OCI-LY3 (cell line): ENCODE data around the gene MAPKAPK3.

Source experiments
- H2AFZ ChIP-seq: fragments of 200-600, 300-600 bp; shearing (Covaris generic); 2 replicates; pipeline ENCODE4 v1.6.0; 2014; ENCODE audit warnings: antibody characterized with exemption, low read depth, low read length
- H3K27ac ChIP-seq: fragments of 200-600, 300-600 bp; sonication (generic); 2 replicates; pipeline ENCODE4 v1.5.1; 2014; ENCODE audit warnings: mild to moderate bottlenecking, low read length, moderate library complexity, mixed read lengths
- H3K27me3 ChIP-seq: fragments of 200-600, 300-600 bp; sonication (generic); 2 replicates; pipeline ENCODE4 v1.6.1; 2014; ENCODE audit warnings: low read depth, low read length, mixed read lengths
- H3K36me3 ChIP-seq: fragments of 200-600, 300-600 bp; sonication (generic); replicated peaks from 2 replicates; pipeline ENCODE3; 2014; ENCODE audit warnings: low read depth, low read length, mixed read lengths
- H3K4me1 ChIP-seq: fragments of 300-600, 200-600 bp; sonication (generic); 2 replicates; pipeline ENCODE4 v1.6.1; 2014; ENCODE audit warnings: low read length, mixed read lengths
- H3K4me2 ChIP-seq: fragments of 200-600, 300-600 bp; sonication (generic); 2 replicates; pipeline ENCODE4 v1.6.1; 2014; ENCODE audit warnings: low read length, mixed read lengths
- H3K4me3 ChIP-seq: fragments of 300-600, 200-600 bp; sonication (generic); 2 replicates; pipeline ENCODE4 v1.5.1; 2014; ENCODE audit warnings: antibody characterized with exemption, mild to moderate bottlenecking, low read length, moderate library complexity
- H3K79me2 ChIP-seq: fragments of 300-600, 200-600 bp; shearing (Covaris generic); 2 replicates; pipeline ENCODE4 v1.6.1; 2014; ENCODE audit warnings: mild to moderate bottlenecking, low read length, mixed read lengths
- H3K9ac ChIP-seq: fragments of 300-600, 200-600 bp; shearing (Covaris generic); 2 replicates; pipeline ENCODE4 v1.6.0; 2014; ENCODE audit warnings: mild to moderate bottlenecking, low read length, moderate library complexity
- H3K9me3 ChIP-seq: fragments of 200-600, 300-600 bp; shearing (Covaris generic); 2 replicates; pipeline ENCODE4 v1.6.1; 2014; ENCODE audit warnings: low read length, mixed read lengths; ENCODE audit not compliant: insufficient read depth
- H4K20me1 ChIP-seq: fragments of 200-600, 300-600 bp; sonication (generic); 2 replicates; pipeline ENCODE4 v1.6.1; 2016; ENCODE audit warnings: low read length, mixed read lengths; ENCODE audit not compliant: insufficient read depth
- EZH2phosphoT487 ChIP-seq: fragments of 200-600 bp; shearing (Covaris generic); IDR thresholded peaks from 2 replicates; pipeline ENCODE4 v1.6.1; 2018; ENCODE audit warnings: antibody characterized with exemption, mixed run types, low read depth
- TF ChIP-seq, protein P1 (sequence below): fragments of 200-600, 300-600 bp; sonication (generic); IDR thresholded peaks from 2 replicates; pipeline ENCODE4 v1.5.1; 2014; ENCODE audit warnings: antibody characterized with exemption, low read length, low read depth

Gene MAPKAPK3

DNA sequence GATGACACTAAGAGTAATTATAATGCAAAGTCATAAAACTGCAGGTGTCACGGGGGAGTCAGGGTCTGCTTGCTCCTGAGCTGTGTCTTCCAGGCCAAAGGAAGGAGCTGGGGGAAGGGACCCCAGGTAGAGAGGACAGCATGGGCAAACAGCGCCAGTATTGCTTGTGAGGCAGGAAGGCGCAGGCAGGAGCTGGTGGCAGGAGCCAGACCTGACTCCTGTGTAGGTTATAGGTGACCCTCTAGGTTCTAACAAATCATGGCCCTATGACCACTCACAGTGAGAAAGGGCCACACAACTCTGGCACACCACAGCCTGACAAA is 7.2 kb upstream of the MAPKAPK3 start:
- Histone ChIP-seq H3K9ac (no peak overlapping the region), H4K20me1 (no peaks in the 10 kb centered on the region), H3K27ac (no peak overlapping the region), H3K36me3 (no peaks in the 10 kb centered on the region), H3K4me1 (peaks cover 32% of the 10 kb centered on the region), H2AFZ (no peak overlapping the region), H3K79me2 (no peaks in the 10 kb centered on the region), H3K4me2 (no peak overlapping the region), H3K27me3 (peaks cover 19% of the 10 kb centered on the region), H3K9me3 (no peaks in the 10 kb centered on the region), H3K4me3 (no peak overlapping the region)
- TF ChIP-seq, protein P1, sequence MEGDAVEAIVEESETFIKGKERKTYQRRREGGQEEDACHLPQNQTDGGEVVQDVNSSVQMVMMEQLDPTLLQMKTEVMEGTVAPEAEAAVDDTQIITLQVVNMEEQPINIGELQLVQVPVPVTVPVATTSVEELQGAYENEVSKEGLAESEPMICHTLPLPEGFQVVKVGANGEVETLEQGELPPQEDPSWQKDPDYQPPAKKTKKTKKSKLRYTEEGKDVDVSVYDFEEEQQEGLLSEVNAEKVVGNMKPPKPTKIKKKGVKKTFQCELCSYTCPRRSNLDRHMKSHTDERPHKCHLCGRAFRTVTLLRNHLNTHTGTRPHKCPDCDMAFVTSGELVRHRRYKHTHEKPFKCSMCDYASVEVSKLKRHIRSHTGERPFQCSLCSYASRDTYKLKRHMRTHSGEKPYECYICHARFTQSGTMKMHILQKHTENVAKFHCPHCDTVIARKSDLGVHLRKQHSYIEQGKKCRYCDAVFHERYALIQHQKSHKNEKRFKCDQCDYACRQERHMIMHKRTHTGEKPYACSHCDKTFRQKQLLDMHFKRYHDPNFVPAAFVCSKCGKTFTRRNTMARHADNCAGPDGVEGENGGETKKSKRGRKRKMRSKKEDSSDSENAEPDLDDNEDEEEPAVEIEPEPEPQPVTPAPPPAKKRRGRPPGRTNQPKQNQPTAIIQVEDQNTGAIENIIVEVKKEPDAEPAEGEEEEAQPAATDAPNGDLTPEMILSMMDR: no peak
- no peak for TF ChIP-seq EZH2phosphoT487

DNA sequence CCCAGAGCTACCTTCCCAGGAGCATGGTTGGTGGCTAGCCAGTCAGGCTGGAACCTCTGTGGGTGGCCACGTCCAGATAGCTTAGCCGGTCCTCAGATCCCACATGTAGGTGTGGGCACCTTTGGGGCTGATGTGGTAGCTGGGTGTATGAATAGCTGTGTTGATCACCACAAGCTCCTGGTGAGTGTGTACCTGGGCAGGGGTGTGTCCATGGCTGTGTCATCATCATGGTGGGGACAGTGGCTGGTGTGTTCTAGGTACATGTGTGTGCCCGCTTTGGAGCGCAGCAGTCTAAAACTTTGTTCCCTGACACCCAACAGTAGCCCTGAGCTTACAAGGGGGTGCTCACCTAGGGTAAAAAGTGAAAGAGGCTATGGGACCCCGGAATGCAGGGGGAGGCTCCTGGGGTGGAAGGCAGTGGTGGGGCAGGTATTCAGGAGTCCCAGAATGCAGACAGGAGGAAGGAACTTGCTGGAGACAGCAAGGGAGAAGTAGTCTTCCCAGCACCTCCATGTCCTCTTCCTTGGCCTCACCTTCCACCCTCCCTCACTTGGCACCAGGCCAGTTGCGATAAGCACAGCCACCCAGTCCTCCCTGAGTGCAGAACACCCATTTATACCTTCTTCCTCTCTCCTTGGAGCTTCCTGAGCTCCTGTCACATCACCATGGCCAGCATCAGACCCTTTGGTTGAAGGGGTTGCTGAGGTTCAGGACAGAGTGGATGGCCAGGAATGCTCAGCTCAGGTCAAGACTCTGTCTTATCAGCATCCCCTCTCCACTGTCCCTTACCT is 6.6 kb upstream of the MAPKAPK3 start:
- no peak overlapping the region for H3K27ac ChIP-seq
- no peaks in the 10 kb centered on the region for H3K9me3 ChIP-seq
- H3K4me3 ChIP-seq: peak overlapping the region; percentile 81
- no peak overlapping the region for H2AFZ ChIP-seq
- H3K4me2 ChIP-seq: peak overlapping the region; percentile 91
- H3K36me3 ChIP-seq: no peaks in the 10 kb centered on the region
- H3K27me3 ChIP-seq: peaks cover 19% of the 10 kb centered on the region
- H3K4me1 ChIP-seq: peaks cover 26% of the 10 kb centered on the region
- H3K9ac ChIP-seq: peak overlapping the region; percentile 73; the same call in 1 of the 2 replicates
- H4K20me1 ChIP-seq: no peaks in the 10 kb centered on the region
- no peaks in the 10 kb centered on the region for H3K79me2 ChIP-seq
- TF ChIP-seq EZH2phosphoT487: no peak
- TF ChIP-seq, protein P1: no peak

DNA sequence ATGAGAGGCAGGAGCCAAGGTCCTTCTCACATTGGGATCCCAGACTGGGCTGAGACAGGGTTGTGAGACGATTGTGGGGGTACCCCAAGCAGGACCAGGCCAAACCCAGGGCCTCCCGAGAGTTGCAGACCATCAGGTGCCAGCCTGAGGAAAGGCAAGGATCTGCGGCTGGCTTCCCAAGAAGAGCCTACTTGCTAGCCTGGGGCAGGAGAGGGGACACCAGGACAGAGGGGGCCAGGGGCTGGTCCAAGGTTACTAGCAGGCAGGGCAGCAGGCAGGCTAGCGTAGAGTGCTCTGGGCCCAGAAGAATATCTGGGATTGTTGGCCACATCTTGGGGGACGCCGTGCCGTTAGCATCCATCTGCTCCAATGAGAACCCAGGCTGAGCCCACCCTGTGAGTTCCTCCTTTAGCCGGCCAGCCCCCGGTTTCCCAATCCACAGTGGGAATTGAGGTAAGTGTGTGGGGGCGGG is 5.9 kb upstream of the MAPKAPK3 start:
- no peaks in the 10 kb centered on the region for H3K79me2 ChIP-seq
- H3K9ac ChIP-seq: peak overlapping the region; percentile 73
- H3K36me3 ChIP-seq: no peaks in the 10 kb centered on the region
- peak overlapping the region; percentile 81 for H3K4me3 ChIP-seq
- no peaks in the 10 kb centered on the region for H3K9me3 ChIP-seq
- H3K4me1 ChIP-seq: peaks cover 22% of the 10 kb centered on the region
- H3K27ac ChIP-seq: no peak overlapping the region
- H3K27me3 ChIP-seq: peaks cover 19% of the 10 kb centered on the region
- H4K20me1 ChIP-seq: no peaks in the 10 kb centered on the region
- peak overlapping the region; percentile 91 for H3K4me2 ChIP-seq
- H2AFZ ChIP-seq: peak overlapping the region; percentile 67; the same call in 1 of the 2 replicates
- no peak for TF ChIP-seq EZH2phosphoT487
- TF ChIP-seq, protein P1: no peak

DNA sequence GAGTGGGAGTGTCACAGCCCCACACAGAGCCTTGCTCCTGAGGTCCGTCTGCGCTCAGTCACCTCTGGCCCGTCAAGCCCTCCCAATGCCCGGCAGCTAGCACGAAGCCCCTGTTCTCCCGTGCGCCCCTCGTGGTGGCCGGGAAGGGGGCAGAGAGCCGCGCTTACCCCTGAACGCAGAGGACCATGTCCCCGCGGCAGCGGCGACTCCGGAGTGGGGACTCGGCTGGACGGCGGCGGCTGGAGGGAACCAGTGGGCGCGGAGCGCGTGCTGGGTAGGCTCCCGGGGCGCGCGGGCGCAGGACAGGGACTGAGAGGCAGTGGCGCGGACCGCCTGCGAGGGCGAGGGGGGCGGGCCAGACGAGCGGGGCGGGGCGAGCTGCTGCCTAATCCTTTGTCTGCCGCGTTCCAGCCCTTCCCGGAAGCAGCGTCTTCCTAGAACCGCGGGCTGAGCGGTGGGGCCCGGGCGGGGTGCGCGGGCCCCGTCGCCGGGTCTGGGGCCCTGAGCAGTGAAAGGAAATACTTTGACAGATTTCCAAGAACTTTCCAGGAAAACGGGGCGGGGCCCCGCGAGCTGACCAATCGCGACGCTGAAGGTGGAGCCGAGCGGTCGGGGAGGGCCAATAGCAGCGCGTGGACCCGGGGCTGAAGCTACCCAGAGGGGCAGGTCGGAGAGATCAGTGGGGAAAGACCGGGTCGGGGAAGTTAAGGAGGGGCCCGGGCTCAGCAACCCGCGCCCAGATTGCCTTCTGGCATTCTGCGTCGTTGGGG is 5.3 kb upstream of the MAPKAPK3 start, which contains the start of gene CISH:
Gene CISH, minus strand, starts transcription at position 311 of the 770 bp plus-strand sequence. Its CDS starts 124 bp downstream, at position 187.
- no peaks in the 10 kb centered on the region for H4K20me1 ChIP-seq
- peak within 1 kb of the TSS; percentile 67 for H2AFZ ChIP-seq
- H3K27ac ChIP-seq: no peak within 1 kb of the TSS
- peak within 1 kb of the TSS; percentile 73 for H3K9ac ChIP-seq
- no peak for TF ChIP-seq EZH2phosphoT487
- TF ChIP-seq, protein P1: peak; percentile 55
- peak within 1 kb of the TSS; percentile 91 for H3K4me2 ChIP-seq
- H3K27me3 ChIP-seq: peaks cover 19% of the 10 kb centered on the region
- H3K4me3 ChIP-seq: peak within 1 kb of the TSS; percentile 81
- H3K79me2 ChIP-seq: no peaks in the 10 kb centered on the region
- no peaks in the 10 kb centered on the region for H3K36me3 ChIP-seq
- no peaks in the 10 kb centered on the region for H3K9me3 ChIP-seq
- H3K4me1 ChIP-seq: peaks cover 21% of the 10 kb centered on the region
